Activated naive CD8-positive, alpha-beta T cell treated with anti-CD3 and anti-CD28 coated beads, Interleukin-2, amount 50 U/mL, for 16 hours (primary cell): ENCODE results near the gene N4BP2.
A peak's percentile ranks its signal among the peaks of the same experiment; 100 is the strongest.
"Not testable (repeated sequence)": the region's sequence is repeated elsewhere in the genome, so short reads cannot be mapped to it uniquely, and the experiment has no call there.

ENCODE experiments used
- DNase-seq: peaks from one replicate; pipeline ENCODE4 v3.0.0-alpha.2; 2020; ENCODE audit warnings: low read depth, low spot score

The N4BP2 gene

GRCh38 chr4:40087799-40088366, 31.2 kb downstream of the N4BP2 start:
- no peak for DNase-seq

DNA sequence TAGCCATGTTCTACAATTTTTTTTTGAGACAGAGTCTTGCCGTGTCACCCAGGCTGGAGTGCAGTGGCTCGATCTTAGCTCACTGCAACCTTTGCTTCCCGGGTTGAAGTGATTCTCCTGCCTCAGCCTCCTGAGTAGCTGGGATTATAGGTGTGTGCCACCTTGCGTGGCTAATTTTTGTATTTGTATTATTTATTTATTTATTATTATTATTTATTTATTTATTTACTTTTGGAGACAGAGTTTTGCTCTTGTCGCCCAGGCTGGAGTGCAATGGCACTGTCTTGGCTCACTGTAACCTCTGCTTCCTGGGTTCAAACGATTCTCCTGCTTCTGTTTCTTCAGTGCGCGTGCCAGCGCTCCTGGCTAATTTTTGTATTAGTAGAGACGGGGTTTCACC, 36.8 kb downstream of the N4BP2 start:
- DNase-seq: not testable (repeated sequence)

DNA sequence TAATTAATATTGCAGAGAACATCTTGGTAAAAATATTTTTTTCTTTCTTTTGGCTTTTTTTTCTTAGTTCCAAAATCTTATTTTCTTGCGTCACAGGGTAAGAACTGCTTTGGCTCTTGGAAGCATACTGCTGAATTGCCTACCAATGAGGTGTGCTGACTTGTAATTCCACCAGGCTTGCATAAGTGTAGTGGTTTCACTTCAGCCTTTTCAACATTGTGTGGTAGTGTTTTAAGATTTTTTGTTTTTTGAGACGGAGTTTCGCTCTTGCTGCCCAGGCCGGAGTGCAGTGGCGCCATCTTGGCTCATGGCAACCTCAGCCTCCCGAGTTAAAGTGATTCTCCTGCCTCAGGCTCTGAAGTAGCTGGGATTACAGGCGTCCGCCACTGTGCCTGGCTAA, 42.4 kb downstream of the N4BP2 start:
- DNase-seq: no peak

DNA sequence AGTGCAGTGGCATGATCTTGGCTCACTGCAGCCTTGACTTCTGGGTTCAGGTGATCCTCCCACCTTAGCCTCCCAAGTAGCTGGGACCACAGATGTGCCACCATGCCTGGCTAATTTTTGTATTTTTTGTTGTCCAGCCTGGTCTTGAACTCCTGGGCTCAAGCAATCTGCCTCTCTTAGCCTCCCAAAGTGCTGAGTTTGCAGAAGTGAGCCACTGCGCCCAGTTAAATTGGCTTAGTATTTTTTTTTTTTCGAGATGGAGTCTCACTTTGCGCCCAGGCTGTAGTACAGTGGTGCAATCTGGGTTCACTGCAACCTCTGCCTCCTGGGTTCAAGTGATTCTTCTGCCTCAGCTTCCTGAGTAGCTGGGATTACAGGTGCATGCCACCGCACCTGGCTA, 50.5 kb downstream of the N4BP2 start:
- not testable (repeated sequence) for DNase-seq

GRCh38 chr4:40112027-40112792, 55.6 kb downstream of the N4BP2 start:
- DNase-seq: no peak

DNA sequence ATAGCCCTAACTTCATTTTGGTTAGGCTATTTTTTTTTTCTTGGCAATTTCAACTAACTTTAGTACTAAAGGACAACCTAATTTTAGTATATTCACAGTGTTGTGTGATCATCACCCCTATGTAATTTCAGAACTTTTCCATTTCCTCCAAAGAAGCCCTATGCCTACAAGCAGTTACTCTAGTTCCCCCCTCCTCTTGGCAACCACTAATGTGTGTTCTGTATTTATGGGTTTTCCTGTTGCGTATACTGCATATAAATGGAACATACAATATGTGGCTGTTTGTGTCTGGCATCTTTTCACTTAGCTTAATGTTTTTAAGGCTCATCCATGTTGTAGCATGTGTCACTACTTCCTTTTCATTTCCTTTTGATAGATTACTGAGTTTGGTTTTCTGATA, 57.6 kb downstream of the N4BP2 start:
- no peak for DNase-seq

- DNase-seq: no peak
Observed at GRCh38 chr4:40118861-40119260, 62.2 kb downstream of the N4BP2 start.

GRCh38 chr4:40119344-40119743, 62.7 kb downstream of the N4BP2 start:
- no peak for DNase-seq

DNA sequence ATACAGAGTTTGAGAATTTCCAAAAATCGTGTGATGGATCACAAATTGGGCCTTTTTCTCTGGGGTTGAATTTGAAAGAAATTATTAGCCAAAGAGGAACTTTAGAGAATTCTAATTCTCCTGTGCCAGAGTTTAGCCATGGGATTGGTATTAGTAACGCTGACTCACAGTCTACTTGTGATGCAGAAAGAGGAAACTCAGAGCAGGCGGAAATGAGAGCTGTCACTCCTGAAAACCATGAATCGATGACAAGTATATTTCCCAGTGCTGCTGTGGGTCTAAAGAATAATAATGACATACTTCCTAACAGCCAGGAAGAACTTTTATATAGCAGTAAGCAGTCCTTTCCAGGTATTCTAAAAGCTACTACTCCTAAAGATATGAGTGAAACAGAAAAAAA, 64.9 kb downstream of the N4BP2 start:
- DNase-seq: no peak

- no peak for DNase-seq
Observed at GRCh38 chr4:40122941-40123340, 66.3 kb downstream of the N4BP2 start.

GRCh38 chr4:40124690-40125089, 68.0 kb downstream of the N4BP2 start:
- DNase-seq: no peak

DNA sequence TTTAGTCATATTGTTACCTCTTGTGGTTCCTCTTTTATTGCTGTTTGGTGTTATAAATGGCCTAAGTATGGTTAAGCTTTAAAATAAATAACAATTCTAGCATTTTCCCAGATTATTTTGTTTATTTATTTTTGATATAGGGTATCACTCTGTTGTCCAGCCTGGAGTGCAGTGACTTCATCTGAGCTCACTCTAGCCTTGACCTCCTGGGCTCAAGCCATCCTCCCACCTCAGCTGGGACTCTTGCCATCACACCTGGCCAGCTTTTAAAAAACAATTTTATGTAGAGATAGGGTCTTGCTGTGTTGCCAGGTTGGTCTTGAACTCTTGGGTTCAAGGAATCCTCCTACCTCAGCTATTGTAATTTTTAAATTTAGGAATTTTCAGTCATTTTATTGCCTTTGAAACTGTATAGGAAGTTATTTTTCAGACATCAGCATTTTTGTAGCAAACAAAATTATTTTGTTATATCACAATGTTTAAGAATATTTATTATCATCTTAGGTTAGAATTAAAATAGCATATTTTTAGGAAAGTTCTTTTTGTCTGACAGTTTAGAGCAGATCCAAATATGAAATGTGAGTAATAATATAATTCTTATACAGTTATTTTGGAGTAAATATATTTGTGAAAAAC, 73.9 kb downstream of the N4BP2 start:
- no peak for DNase-seq

- no peak for DNase-seq
Observed at GRCh38 chr4:40132816-40133215, 76.2 kb downstream of the N4BP2 start.

DNA sequence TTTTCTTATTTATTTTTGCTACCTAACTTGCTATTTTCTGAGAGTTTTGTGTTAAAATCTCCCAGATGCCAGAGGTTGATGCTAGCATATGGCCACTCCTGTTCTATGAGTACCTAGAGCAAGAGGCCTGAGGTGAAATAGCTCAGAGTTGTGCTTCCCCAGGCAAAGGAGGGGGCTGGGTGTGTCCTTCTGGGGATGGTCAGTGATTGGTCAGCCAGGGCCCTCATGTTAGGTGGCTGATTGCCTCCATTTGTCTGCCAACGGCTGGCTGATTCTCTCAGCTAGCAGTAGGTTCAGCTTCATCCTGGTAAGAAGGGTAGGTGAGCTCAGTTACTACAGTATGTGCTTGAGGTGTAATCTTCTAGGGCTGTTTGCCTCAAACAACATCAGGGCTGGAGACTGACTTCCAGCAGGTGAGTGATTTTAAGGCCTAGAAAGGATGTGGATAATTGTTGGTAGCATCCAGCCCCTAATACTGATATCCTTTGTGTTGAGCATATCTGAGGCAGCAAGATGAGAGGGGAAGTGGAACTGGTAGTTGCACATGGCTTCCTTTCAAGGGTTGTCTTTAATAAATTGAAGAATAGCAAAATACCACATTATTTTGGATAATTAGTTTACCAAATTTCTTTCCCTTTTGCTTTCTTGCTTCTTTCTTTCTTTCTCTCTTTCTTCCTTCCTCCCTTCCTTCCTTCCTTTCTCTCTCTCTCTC, 77.7 kb downstream of the N4BP2 start:
- DNase-seq: no peak

GRCh38 chr4:40136202-40136601, 79.6 kb downstream of the N4BP2 start:
- DNase-seq: not testable (repeated sequence)

GRCh38 chr4:40140196-40140595, 83.5 kb downstream of the N4BP2 start:
- no peak for DNase-seq

GRCh38 chr4:40140597-40140996, 83.9 kb downstream of the N4BP2 start:
- DNase-seq: not testable (repeated sequence)

DNA sequence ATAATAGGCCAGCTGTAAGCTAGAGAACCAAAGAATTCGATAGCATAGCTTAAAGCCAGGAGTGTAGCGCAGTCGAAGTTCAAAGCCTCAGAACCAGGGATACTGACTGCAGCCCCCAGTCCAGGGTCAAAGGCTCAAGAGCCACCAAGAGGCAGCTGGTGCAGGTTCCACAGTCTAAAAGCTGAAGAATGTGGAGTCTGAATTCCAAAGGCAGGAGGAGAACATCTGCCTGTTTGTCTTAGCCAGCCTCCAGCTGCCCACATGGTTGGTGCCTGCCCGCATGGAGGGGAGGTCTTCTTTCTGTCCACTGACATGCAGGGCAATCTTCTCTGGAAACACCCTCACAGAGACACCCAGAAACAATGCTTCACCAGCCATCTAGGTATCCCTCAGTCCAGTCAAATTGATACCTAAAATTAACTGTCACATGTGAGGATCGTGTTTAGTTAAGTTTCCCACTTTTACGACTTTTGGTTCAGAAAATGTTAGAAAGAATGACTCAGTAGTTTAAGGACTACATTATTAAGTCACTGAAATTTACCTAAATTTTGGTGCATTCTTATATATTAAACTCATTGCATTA, 87.4 kb downstream of the N4BP2 start:
- DNase-seq: no peak

DNA sequence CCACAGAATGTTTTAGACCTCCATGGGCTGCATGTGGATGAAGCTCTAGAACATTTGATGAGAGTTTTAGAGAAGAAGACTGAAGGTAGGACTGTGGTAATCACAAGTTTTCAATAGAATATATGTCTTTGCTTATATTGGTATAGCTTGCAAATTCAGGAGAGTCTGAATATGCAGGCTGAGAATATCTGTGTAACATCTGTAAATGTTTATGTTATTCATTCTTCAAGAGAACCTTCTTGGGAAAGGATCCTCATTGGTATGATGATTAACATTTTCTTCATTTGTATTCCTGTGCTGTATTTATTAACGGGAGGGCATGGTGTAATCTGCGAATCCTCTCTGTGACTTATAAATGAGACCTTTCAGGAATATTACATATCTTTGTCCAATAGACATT, 88.1 kb downstream of the N4BP2 start:
- no peak for DNase-seq

DNA sequence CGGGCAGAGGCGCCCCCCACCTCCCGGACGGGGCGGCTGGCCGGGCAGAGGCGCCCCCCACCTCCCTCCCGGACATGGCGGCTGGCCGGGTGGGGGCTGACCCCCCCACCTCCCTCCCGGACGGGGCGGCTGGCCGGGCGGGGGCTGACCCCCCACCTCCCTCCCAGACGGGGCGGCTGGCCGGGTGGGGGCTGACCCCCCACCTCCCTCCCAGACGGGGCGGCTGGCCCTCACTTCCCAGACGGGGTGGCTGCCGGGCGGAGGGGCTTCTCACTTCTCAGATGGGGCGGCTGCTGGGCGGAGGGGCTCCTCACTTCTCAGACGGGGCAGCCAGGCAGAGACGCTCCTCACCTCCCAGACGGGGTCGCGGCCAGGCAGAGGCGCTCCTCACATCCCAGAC, 90.8 kb downstream of the N4BP2 start:
- not testable (repeated sequence) for DNase-seq

DNA sequence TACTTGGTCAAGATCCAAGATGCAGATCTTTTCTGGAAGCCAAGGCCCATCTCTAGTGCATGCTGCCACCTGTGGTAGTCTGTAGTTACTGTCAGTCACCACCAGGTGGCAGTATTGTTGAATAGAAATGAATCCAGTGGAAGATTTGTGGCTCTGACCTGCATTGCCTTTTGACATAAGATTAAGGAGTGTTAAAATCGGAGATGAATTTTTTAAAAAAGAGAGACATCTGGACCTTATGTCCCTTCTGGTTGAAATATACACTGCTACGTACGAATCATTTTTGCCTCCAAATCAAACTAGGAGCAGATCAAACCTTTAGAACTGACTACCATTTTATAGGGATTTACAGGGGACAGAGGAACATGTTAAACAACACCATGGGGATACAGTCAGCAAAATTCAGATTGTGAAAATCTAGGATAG, 93.3 kb downstream of the N4BP2 start:
- peak; percentile 56 for DNase-seq

- DNase-seq: no peak
Observed at GRCh38 chr4:40150932-40151331, 94.3 kb downstream of the N4BP2 start.
